Uterus (tissue), 2 donors: ENCODE results near the gene GTPBP4.

Experiments used
- POLR2A ChIP-seq, 2 donors: fragments of 450-650 bp; IDR thresholded peaks; one replicate each; pipeline ENCODE4 v1.6.1; 2016; ENCODE audit warnings: antibody characterized with exemption in 2 of 2, mild to moderate bottlenecking in 1 of 2, moderate library complexity in 1 of 2
- TF ChIP-seq, protein P1 (sequence below), 4 experiments: fragments of 200-600 bp in 2 of 4; fragments of 450-650 bp in 2 of 4; sonication (generic) in 2 of 4; IDR thresholded peaks; one replicate each; pipeline ENCODE4 v1.5.1; 2016 to 2019; ENCODE audit warnings: antibody characterized with exemption in 4 of 4, mild to moderate bottlenecking in 2 of 4, moderate library complexity in 1 of 4

- TF ChIP-seq, protein P1, sequence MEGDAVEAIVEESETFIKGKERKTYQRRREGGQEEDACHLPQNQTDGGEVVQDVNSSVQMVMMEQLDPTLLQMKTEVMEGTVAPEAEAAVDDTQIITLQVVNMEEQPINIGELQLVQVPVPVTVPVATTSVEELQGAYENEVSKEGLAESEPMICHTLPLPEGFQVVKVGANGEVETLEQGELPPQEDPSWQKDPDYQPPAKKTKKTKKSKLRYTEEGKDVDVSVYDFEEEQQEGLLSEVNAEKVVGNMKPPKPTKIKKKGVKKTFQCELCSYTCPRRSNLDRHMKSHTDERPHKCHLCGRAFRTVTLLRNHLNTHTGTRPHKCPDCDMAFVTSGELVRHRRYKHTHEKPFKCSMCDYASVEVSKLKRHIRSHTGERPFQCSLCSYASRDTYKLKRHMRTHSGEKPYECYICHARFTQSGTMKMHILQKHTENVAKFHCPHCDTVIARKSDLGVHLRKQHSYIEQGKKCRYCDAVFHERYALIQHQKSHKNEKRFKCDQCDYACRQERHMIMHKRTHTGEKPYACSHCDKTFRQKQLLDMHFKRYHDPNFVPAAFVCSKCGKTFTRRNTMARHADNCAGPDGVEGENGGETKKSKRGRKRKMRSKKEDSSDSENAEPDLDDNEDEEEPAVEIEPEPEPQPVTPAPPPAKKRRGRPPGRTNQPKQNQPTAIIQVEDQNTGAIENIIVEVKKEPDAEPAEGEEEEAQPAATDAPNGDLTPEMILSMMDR (IDR thresholded peaks at IDR 0.05), result no peak
- no peak for TF ChIP-seq POLR2A (IDR thresholded peaks at IDR 0.05)
Measured at GRCh38 chr10:1011696-1012095, 23.5 kb downstream of the GTPBP4 start.
